Hepatocyte (in vitro differentiated cells): Measurements from ENCODE around the gene ZNF84.

Experiments used
- EZH2 ChIP-seq: fragments of 200-600 bp; sonication (generic); IDR thresholded peaks from 2 replicates; pipeline ENCODE4 v1.6.1; 2016; ENCODE audit warnings: antibody characterized with exemption, mild to moderate bottlenecking, borderline replicate concordance
- EZH2phosphoT487 ChIP-seq: fragments of 200-600 bp; sonication (generic); IDR thresholded peaks from one replicate; pipeline ENCODE4 v1.6.1; 2018; ENCODE audit warnings: antibody characterized with exemption, mild to moderate bottlenecking, low read depth, moderate library complexity; ENCODE audit not compliant: unreplicated experiment, severe bottlenecking
- TF ChIP-seq, protein P1 (sequence below): fragments of 200-600 bp; sonication (generic); IDR thresholded peaks from 2 replicates; pipeline ENCODE4 v1.5.1; 2016; ENCODE audit warnings: antibody characterized with exemption, mild to moderate bottlenecking; ENCODE audit not compliant: poor library complexity

DNA sequence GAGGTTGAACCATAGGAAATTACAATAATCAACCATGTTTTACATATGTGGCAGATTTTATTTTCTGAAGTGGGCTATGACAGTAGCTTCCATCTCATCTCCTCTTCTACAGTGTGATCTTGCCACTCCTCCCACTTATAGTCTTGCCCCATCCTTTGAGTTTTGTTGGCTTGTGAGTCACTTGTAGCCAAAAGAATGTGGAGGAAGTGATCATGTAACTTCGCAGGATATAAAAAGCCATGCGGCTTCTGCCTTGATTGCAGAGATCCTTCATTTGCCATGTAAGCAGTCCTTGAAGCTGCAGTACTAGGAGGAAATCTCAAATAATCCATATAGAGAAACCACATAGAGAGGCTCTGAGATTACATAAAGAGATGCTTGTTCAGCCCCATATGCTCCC lies 13.7 kb upstream of the ZNF84 start:
- TF ChIP-seq, protein P1, sequence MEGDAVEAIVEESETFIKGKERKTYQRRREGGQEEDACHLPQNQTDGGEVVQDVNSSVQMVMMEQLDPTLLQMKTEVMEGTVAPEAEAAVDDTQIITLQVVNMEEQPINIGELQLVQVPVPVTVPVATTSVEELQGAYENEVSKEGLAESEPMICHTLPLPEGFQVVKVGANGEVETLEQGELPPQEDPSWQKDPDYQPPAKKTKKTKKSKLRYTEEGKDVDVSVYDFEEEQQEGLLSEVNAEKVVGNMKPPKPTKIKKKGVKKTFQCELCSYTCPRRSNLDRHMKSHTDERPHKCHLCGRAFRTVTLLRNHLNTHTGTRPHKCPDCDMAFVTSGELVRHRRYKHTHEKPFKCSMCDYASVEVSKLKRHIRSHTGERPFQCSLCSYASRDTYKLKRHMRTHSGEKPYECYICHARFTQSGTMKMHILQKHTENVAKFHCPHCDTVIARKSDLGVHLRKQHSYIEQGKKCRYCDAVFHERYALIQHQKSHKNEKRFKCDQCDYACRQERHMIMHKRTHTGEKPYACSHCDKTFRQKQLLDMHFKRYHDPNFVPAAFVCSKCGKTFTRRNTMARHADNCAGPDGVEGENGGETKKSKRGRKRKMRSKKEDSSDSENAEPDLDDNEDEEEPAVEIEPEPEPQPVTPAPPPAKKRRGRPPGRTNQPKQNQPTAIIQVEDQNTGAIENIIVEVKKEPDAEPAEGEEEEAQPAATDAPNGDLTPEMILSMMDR = no peak
- no peak for TF ChIP-seq EZH2
- no peak for TF ChIP-seq EZH2phosphoT487
